ENCODE results near the gene FKRP.

- no peak for TF ChIP-seq CTCF (conservative IDR thresholded peaks at IDR 0.05)
- TF ChIP-seq ZFX (IDR thresholded peaks at IDR 0.05): no peak
These were observed 22.4 kb upstream of the FKRP start for GRCh38 chr19:46723471-46723870.
